Hematopoietic multipotent progenitor cell treated with erythropoietin and hydrocortisone succinate and interleukin-3 and kit ligand, for 6 days (in vitro differentiated cells): ENCODE measurements around the gene MT1E.
"Not testable (repeated sequence)": the region's sequence is repeated elsewhere in the genome, so short reads cannot be mapped to it uniquely, and the experiment has no call there.

Source experiments
- DNase-seq: peaks from one replicate; pipeline ENCODE4 v3.0.0-alpha.2; 2015

Gene MT1E

DNA sequence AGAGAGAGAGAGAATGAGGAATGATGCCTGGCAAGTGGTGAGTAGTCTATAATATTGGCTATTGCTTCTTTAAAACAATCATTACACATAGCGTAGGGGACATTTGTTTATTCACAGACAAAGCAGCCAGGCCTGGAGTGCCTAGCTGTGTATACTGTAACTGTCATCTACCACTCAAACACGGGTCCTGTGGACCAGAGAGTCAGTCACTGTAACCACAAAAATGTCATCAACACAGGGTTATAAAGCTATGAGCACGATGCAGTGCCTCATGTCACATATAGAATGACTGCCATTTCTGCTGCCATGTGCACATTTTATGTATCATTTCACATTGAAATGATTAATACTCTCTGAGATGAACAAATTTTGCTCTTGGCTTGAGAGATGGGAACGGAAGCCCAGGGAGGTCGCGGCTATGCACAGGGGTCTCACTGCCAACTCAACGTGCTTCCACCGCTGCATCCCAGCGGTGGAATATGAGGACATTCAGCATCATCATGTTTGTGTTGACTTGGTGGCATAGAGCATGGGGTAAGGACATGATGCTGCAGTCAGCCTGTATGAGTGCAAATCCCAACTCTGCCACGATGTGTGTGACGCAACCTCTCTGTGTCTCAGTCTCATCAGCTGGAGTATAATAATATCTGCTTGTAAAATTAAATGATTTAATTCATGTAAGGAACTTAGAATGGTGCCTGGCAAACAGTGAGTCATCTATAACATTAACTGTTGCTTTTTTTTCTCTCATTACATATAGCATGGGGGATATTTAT, 47.4 kb downstream of the MT1E start:
- DNase-seq: no peak

GRCh38 chr16:56673921-56674320, 48.3 kb downstream of the MT1E start:
- DNase-seq: peak; percentile 67

GRCh38 chr16:56674570-56674969, 49.0 kb downstream of the MT1E start:
- DNase-seq: not testable (repeated sequence)

GRCh38 chr16:56675685-56676210, 50.2 kb downstream of the MT1E start:
- no peak for DNase-seq
